Muscle layer of colon (tissue), 2 donors: ENCODE measurements around the gene OR8A1.

Experiments used
- H3K27ac ChIP-seq: one replicate; pipeline ENCODE4 v1.7.0; 2013; ENCODE audit warnings: low read depth, mild to moderate bottlenecking, low read length, moderate library complexity
- H3K27me3 ChIP-seq, 2 donors: one replicate each; pipeline ENCODE4 v1.7.0; 2013; ENCODE audit warnings: low read length in 2 of 2, mild to moderate bottlenecking in 2 of 2; ENCODE audit not compliant: insufficient read depth in 2 of 2, control insufficient read depth in 1 of 2
- H3K36me3 ChIP-seq: one replicate; pipeline ENCODE4 v1.7.0; 2013; ENCODE audit warnings: mild to moderate bottlenecking, low read length; ENCODE audit not compliant: insufficient read depth
- H3K4me1 ChIP-seq: one replicate; pipeline ENCODE4 v1.7.0; 2013; ENCODE audit warnings: mild to moderate bottlenecking, low read length; ENCODE audit not compliant: insufficient read depth
- H3K4me3 ChIP-seq, 2 donors: one replicate each; pipeline ENCODE4 v1.7.0; 2013; ENCODE audit warnings: low read length in 2 of 2, low read depth in 1 of 2, mild to moderate bottlenecking in 1 of 2, moderate library complexity in 1 of 2
- H3K9ac ChIP-seq: one replicate; pipeline ENCODE4 v1.7.0; 2013; ENCODE audit warnings: low read length
- H3K9me3 ChIP-seq: one replicate; pipeline ENCODE4 v1.7.0; 2013; ENCODE audit warnings: mild to moderate bottlenecking, low read length
- donor health status: abdominal sarcoma.
- donor health status: Adenocarcinoma of cecum.

The OR8A1 gene

DNA sequence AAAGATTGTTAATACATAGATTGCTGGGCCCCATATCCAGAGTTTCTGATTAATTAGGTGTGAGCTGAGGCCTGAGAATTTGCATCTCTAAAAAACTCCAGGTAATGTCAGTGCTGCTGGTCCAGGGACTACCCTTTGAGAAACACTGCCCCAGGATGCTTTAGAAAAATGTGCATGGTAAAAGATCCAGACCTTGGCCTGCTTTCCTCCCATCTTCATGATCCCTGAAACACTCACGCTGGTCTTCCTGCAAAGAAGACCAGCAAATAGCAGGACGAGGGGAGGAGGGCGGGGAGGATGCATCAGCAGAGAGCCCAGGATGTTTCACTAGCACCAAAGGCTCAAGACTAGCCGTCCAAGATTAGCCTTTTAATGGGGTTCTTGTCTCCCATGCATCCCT lies at the start of gene OR8A1:
Gene OR8A1, plus strand, starts transcription at position 301 of the 400 bp plus-strand sequence. CDS start 123 bp downstream, outside the sequence.
- no peaks in the 10 kb centered on the region for H3K27me3 ChIP-seq
- H3K4me1 ChIP-seq, result no peaks in the 10 kb centered on the region
- H3K27ac ChIP-seq, result no peak within 1 kb of the TSS
- no peak within 1 kb of the TSS for H3K4me3 ChIP-seq
- H3K36me3 ChIP-seq, result no peaks in the 10 kb centered on the region
- H3K9me3 ChIP-seq, result no peaks in the 10 kb centered on the region
- H3K9ac ChIP-seq, result no peak within 1 kb of the TSS

GRCh38 chr11:124520550-124520854 lies 49.3 kb upstream of the OR8A1 start:
- no peaks in the 10 kb centered on the region for H3K4me1 ChIP-seq
- no peaks in the 10 kb centered on the region for H3K9me3 ChIP-seq
- no peak overlapping the region for H3K9ac ChIP-seq
- no peaks in the 10 kb centered on the region for H3K27me3 ChIP-seq
- H3K36me3 ChIP-seq, result no peaks in the 10 kb centered on the region
- no peak overlapping the region for H3K4me3 ChIP-seq
- no peak overlapping the region for H3K27ac ChIP-seq

DNA sequence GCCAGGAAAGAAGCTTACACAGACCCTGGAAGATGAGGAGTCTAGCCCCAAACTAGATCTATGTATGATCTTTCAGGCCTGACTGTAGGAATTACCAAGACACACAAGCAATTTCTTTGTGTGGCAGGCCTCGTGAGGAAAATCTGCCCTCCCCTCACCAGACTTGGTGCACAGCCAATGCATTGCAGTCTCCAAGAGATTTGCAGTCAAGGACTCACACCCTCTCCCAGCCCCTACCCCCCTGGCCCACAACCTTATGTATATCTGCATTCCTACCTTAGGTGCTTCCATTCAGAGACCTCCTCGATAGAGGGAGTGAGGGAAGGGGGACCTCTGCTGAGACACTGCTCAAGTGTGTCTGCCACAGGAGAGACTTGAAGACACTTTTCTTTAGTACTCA lies 36.2 kb upstream of the OR8A1 start:
- no peak overlapping the region for H3K27ac ChIP-seq
- H3K4me3 ChIP-seq, result no peak overlapping the region
- no peaks in the 10 kb centered on the region for H3K9me3 ChIP-seq
- H3K4me1 ChIP-seq, result no peaks in the 10 kb centered on the region
- H3K36me3 ChIP-seq, result no peaks in the 10 kb centered on the region
- H3K27me3 ChIP-seq, result no peaks in the 10 kb centered on the region
- H3K9ac ChIP-seq, result no peak overlapping the region

- H3K27ac ChIP-seq, result no peak overlapping the region
- H3K4me1 ChIP-seq, result no peaks in the 10 kb centered on the region
- no peak overlapping the region for H3K9ac ChIP-seq
- H3K36me3 ChIP-seq, result no peaks in the 10 kb centered on the region
- H3K9me3 ChIP-seq, result no peaks in the 10 kb centered on the region
- no peaks in the 10 kb centered on the region for H3K27me3 ChIP-seq
- no peak overlapping the region for H3K4me3 ChIP-seq
Observed at GRCh38 chr11:124534051-124534450, 35.7 kb upstream of the OR8A1 start.

GRCh38 chr11:124535552-124536232 lies 34.1 kb upstream of the OR8A1 start:
- no peak overlapping the region for H3K4me3 ChIP-seq
- H3K4me1 ChIP-seq, result no peaks in the 10 kb centered on the region
- H3K36me3 ChIP-seq, result no peaks in the 10 kb centered on the region
- H3K9ac ChIP-seq, result no peak overlapping the region
- no peak overlapping the region for H3K27ac ChIP-seq
- H3K27me3 ChIP-seq, result no peaks in the 10 kb centered on the region
- no peaks in the 10 kb centered on the region for H3K9me3 ChIP-seq

DNA sequence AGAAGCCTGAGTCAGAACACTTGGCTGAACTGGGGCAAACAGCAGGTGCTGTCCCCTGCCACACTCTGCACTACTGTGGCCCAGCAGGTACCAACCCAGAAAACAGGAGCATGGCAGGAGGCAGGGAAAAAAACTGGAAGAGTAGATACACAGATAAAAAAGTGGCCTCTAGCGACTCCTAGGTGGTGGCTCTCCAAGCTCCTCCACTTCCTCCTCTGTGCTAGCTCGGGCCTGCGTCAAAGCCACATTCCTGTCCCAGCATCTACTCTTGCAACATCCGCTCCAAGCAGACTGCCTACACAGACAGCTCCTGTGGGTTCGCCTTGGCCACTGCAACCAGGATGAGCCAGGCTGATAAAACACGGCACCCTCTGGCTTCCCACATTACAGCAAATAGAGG lies 33.3 kb upstream of the OR8A1 start:
- Histone ChIP-seq H3K9me3 (no peaks in the 10 kb centered on the region), H3K36me3 (no peaks in the 10 kb centered on the region), H3K9ac (no peak overlapping the region), H3K4me3 (no peak overlapping the region), H3K4me1 (no peaks in the 10 kb centered on the region), H3K27ac (no peak overlapping the region), H3K27me3 (no peaks in the 10 kb centered on the region)

DNA sequence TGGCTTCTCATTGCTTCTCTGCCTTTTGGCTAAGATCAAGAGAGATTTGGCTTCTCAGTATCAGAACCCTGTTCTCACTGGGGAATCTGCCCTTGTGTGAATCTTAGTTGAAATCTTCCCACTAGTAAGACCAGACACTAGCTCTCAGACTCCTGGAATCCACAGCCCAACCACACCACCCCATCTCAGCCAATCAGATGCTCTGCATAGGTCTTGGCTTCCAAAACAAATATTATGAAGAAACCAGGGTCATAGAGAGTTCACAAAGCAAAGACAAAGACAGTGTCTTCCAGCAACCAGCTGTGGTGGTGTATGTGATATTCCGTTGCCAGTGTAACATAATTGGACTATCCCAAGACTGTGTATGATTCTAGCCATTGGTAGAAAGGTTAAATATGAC lies 31.8 kb upstream of the OR8A1 start:
- Histone ChIP-seq H3K27me3 (no peaks in the 10 kb centered on the region), H3K9ac (no peak overlapping the region), H3K9me3 (no peaks in the 10 kb centered on the region), H3K4me1 (no peaks in the 10 kb centered on the region), H3K4me3 (no peak overlapping the region), H3K27ac (no peak overlapping the region), H3K36me3 (no peaks in the 10 kb centered on the region)

DNA sequence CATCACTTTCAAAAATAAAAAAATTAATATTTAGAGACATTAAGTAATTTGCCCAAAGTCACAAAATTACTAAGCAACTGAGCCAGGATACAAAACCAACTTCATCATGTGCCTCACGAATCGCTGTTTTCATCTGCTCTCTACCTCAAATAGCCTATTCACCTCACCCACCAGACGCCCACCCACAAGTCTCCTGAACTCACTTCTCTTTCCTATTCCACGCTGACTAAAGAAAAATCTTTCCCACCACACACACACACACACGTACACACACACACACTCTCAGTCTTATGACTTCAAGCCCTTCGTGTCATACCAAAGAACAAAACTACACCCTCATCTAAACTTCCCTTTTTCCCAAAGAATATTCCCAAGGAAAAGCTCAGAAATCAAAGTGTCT lies 28.6 kb upstream of the OR8A1 start:
- Histone ChIP-seq H3K27me3 (no peaks in the 10 kb centered on the region), H3K36me3 (no peaks in the 10 kb centered on the region), H3K9me3 (no peaks in the 10 kb centered on the region), H3K4me3 (no peak overlapping the region), H3K4me1 (no peaks in the 10 kb centered on the region), H3K27ac (no peak overlapping the region), H3K9ac (no peak overlapping the region)

DNA sequence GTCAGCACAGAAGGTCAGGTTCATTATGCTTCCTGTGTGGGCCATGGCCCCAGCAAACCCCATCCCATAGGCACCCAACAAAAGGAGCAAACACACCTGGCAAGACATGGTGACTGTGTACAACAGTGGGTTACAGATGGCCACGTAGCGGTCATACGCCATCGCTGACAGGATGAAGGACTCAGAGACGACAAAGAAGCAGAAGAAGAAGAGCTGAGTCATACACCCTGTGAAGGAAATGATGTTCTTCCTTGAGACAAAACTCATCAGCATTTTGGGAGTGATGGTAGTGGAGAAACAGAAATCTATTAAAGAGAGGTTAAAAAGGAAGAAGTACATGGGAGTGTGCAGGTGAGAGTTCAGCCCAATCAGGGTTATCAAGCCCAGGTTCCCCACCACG lies 26.7 kb upstream of the OR8A1 start:
- Histone ChIP-seq H3K4me3 (no peak overlapping the region), H3K9me3 (no peaks in the 10 kb centered on the region), H3K9ac (no peak overlapping the region), H3K4me1 (no peaks in the 10 kb centered on the region), H3K36me3 (no peaks in the 10 kb centered on the region), H3K27me3 (no peaks in the 10 kb centered on the region), H3K27ac (no peak overlapping the region)

DNA sequence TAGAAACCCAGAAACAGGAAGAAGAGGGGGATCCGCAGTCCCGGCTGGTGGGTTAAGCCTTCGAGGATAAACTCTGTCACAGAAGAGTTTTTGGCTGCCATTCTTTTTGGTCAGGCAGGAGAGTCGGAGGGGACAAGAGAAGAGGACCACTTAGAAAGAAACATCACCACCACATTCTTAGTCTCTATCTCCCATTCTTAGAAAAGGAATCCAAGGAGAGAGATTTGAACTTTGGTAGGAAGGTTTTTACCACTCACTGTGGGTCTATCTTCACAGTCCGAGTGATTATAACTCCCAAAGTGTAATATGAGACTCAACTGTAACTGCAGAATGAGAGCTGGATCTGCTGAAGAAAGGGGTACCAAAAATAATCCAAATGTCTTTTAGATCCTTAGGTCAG lies 26.2 kb upstream of the OR8A1 start, which contains the start of gene OR8B12:
Gene OR8B12, minus strand, starts transcription at position 101 of the 400 bp plus-strand sequence. Its CDS starts 0 bp downstream, at position 101.
- no peak within 1 kb of the TSS for H3K4me3 ChIP-seq
- H3K9ac ChIP-seq, result no peak within 1 kb of the TSS
- H3K27ac ChIP-seq, result no peak within 1 kb of the TSS

GRCh38 chr11:124551189-124551588 lies 18.6 kb upstream of the OR8A1 start:
- H3K9ac ChIP-seq, result no peak overlapping the region
- H3K4me3 ChIP-seq, result no peak overlapping the region
- no peaks in the 10 kb centered on the region for H3K9me3 ChIP-seq
- no peaks in the 10 kb centered on the region for H3K36me3 ChIP-seq
- no peak overlapping the region for H3K27ac ChIP-seq
- H3K27me3 ChIP-seq, result no peaks in the 10 kb centered on the region
- H3K4me1 ChIP-seq, result no peaks in the 10 kb centered on the region

More for the DNA sequence above, 26.2 kb upstream of the OR8A1 start, which contains the start of gene OR8B12:
- H3K4me1 ChIP-seq, result no peaks in the 10 kb centered on the region
- H3K36me3 ChIP-seq, result no peaks in the 10 kb centered on the region
- no peaks in the 10 kb centered on the region for H3K9me3 ChIP-seq
- H3K27me3 ChIP-seq, result no peaks in the 10 kb centered on the region

- Histone ChIP-seq H3K4me1 (no peaks in the 10 kb centered on the region), H3K9me3 (no peaks in the 10 kb centered on the region), H3K4me3 (no peak overlapping the region), H3K27ac (no peak overlapping the region), H3K27me3 (no peaks in the 10 kb centered on the region), H3K36me3 (no peaks in the 10 kb centered on the region), H3K9ac (no peak overlapping the region)
Observed at GRCh38 chr11:124551987-124552386, 17.8 kb upstream of the OR8A1 start.
